ENCODE data around the gene CAPNS1. TPM values are rescaled to one million over a fixed set of nuclear protein-coding genes. Genes with fewer than 3 reads are reported as not detected.

The CAPNS1 gene
- total and polyA plus RNA-seq, 9 of the 15 experiments (the other 6 are each of a cell fraction or from before 2014, with no cell fraction given), result 77.9 to 576 (median 258) TPM

- TF ChIP-seq KAT7 (CRISPR knock-in tag; IDR thresholded peaks at IDR 0.05; ENCODE audit: borderline replicate concordance) (no peak), HES1 (IDR thresholded peaks at IDR 0.05; ENCODE audit: low read depth) (no peak), OTX1 (CRISPR knock-in tag; IDR thresholded peaks at IDR 0.05) (no peak), ZNF197 (CRISPR knock-in tag; IDR thresholded peaks at IDR 0.05; ENCODE audit: low read depth) (no peak), TAF1 (IDR thresholded peaks at IDR 0.05; ENCODE audit: control insufficient read depth, extremely low read depth, insufficient read depth, low read length, severe bottlenecking) (peak; percentile 45), ZNF263 (CRISPR knock-in tag; IDR thresholded peaks at IDR 0.05; ENCODE audit: borderline replicate concordance) (no peak), HDAC2 (IDR thresholded peaks at IDR 0.05) (peak; percentile 72; the same call in 1 of the 2 replicates), IRF2 (CRISPR knock-in tag; IDR thresholded peaks at IDR 0.05) (no peak), RNF2 (IDR thresholded peaks at IDR 0.05) (peak; percentile 77; the same call in 1 of the 2 replicates), RFX1 (IDR thresholded peaks at IDR 0.05) (peak; percentile 85), BCOR (IDR thresholded peaks at IDR 0.05) (peak; percentile 34; the same call in 1 of the 2 replicates), ZNF175 (CRISPR knock-in tag; IDR thresholded peaks at IDR 0.05; ENCODE audit: low read depth) (peak; percentile 7; the same call in 1 of the 2 replicates), CUX1 (CRISPR knock-in tag; IDR thresholded peaks at IDR 0.05) (no peak), CREB3L1 (IDR thresholded peaks at IDR 0.05; ENCODE audit: borderline replicate concordance, low read depth) (peak; percentile 78), GMEB1 (CRISPR knock-in tag; IDR thresholded peaks at IDR 0.05) (peak; percentile 47; the same call in 1 of the 2 replicates), RCOR1 (IDR thresholded peaks at IDR 0.05; ENCODE audit: borderline replicate concordance in 1 of 2, low read depth in 2 of 2, low read length in 2 of 2) (peak in 1 of 2 experiments; percentile 60; a peak in 1 of 4 replicates), U2AF2 (optimal IDR thresholded peaks at IDR 0.05; ENCODE audit: low read depth, low read length) (no peak), ZNF143 (CRISPR knock-in tag; IDR thresholded peaks at IDR 0.05) (no peak), ZNF3 (CRISPR knock-in tag; IDR thresholded peaks at IDR 0.05) (no peak)
These were observed 25.0 kb upstream of the CAPNS1 start, which contains the start of gene POLR2I (continued) for GRCh38 chr19:36114721-36115452.

All from K562 (cell line).